Gastrocnemius medialis (tissue), 4 donors: ENCODE results near the gene CAMSAP2.

Experiments used
- CTCF ChIP-seq, 5 experiments: fragments of 450-650 bp in 3 of 5; fragments of 200-600 bp in 2 of 5; sonication (generic) in 2 of 5; IDR thresholded peaks in 4 of 5; conservative IDR thresholded peaks in 1 of 5; 1 replicate in 4 of 5; 2 replicates in 1 of 5; pipeline ENCODE4 v1.5.1; 2016 to 2019; ENCODE audit warnings: antibody characterized with exemption in 5 of 5, mild to moderate bottlenecking in 3 of 5, moderate library complexity in 3 of 5
- POLR2A ChIP-seq, 2 donors: fragments of 450-650 bp; IDR thresholded peaks; one replicate each; pipeline ENCODE4 v1.6.1; 2017; ENCODE audit warnings: antibody characterized with exemption in 2 of 2, mild to moderate bottlenecking in 2 of 2, moderate library complexity in 2 of 2

GRCh38 chr1:200874694-200875093 lies 136.0 kb downstream of the CAMSAP2 start:
- TF ChIP-seq CTCF (IDR thresholded peaks at IDR 0.05 in 4 of 5, conservative IDR thresholded peaks at IDR 0.05 in 1 of 5), result no peak
- no peak for TF ChIP-seq POLR2A (IDR thresholded peaks at IDR 0.05)
